ENCODE results near the gene WDR11. TPM values are rescaled to one million over a fixed set of nuclear protein-coding genes. Genes with fewer than 3 reads are reported as not detected.

Gene WDR11
- total and polyA plus RNA-seq, 9 donors: 20.7 to 55.3 (median 41.8) TPM

- TF ChIP-seq POLR2A (IDR thresholded peaks at IDR 0.05) (no peak), EP300 (IDR thresholded peaks at IDR 0.05) (no peak), CTCF (IDR thresholded peaks at IDR 0.05) (no peak)
- no peaks in the 10 kb centered on the region for H3K36me3 ChIP-seq
- H3K27me3 ChIP-seq: no peaks in the 10 kb centered on the region
- no peak overlapping the region for H3K27ac ChIP-seq
- H3K4me1 ChIP-seq (ENCODE audit: insufficient read depth): no peaks in the 10 kb centered on the region
- intact Hi-C loops (cut with DNase I): no loop called here
- 97 to 99% (median 98%) methylated on average over 2 of the region's 2 CpGs for WGBS, 3 donors
- no peaks in the 10 kb centered on the region for H3K9me3 ChIP-seq
- no peak overlapping the region for H3K4me3 ChIP-seq
- no peak for DNase-seq
Measured at GRCh38 chr10:120806081-120806480, 45.1 kb upstream of the WDR11 start.

- Histone ChIP-seq H3K27me3 (no peaks in the 10 kb centered on the region), H3K36me3 (no peaks in the 10 kb centered on the region), H3K9me3 (no peaks in the 10 kb centered on the region), H3K4me3 (no peak overlapping the region), H3K4me1 (ENCODE audit: insufficient read depth) (no peaks in the 10 kb centered on the region), H3K27ac (no peak overlapping the region)
- WGBS, 3 donors: 5 to 8% (median 7%) methylated on average over 2 of the region's 2 CpGs
- intact Hi-C loops (cut with DNase I): no loop called here
- DNase-seq: no peak
- no peak for TF ChIP-seq POLR2A (IDR thresholded peaks at IDR 0.05)
- TF ChIP-seq CTCF (IDR thresholded peaks at IDR 0.05): no peak
- TF ChIP-seq EP300 (IDR thresholded peaks at IDR 0.05): no peak
Measured at GRCh38 chr10:120810298-120810697, 40.9 kb upstream of the WDR11 start.

GRCh38 chr10:120813085-120813484 lies 38.1 kb upstream of the WDR11 start:
- no peak for DNase-seq
- no peak overlapping the region for H3K4me3 ChIP-seq
- intact Hi-C loops (cut with DNase I): no loop called here
- no peaks in the 10 kb centered on the region for H3K4me1 ChIP-seq (ENCODE audit: insufficient read depth)
- WGBS, 3 donors: 68 to 79% (median 69%) methylated on average over 6 of the region's 6 CpGs
- no peak overlapping the region for H3K27ac ChIP-seq
- TF ChIP-seq POLR2A (IDR thresholded peaks at IDR 0.05) (no peak), CTCF (IDR thresholded peaks at IDR 0.05) (no peak), EP300 (IDR thresholded peaks at IDR 0.05) (no peak)
- H3K36me3 ChIP-seq: no peaks in the 10 kb centered on the region
- H3K27me3 ChIP-seq: no peaks in the 10 kb centered on the region
- H3K9me3 ChIP-seq: no peaks in the 10 kb centered on the region

GRCh38 chr10:120818301-120818700 lies 32.9 kb upstream of the WDR11 start:
- no peaks in the 10 kb centered on the region for H3K4me1 ChIP-seq (ENCODE audit: insufficient read depth)
- 48 to 62% (median 54%) methylated on average over 4 of the region's 4 CpGs for WGBS, 3 donors
- no peak overlapping the region for H3K27ac ChIP-seq
- H3K9me3 ChIP-seq: no peaks in the 10 kb centered on the region
- intact Hi-C loops (cut with DNase I): no loop called here
- no peaks in the 10 kb centered on the region for H3K27me3 ChIP-seq
- H3K4me3 ChIP-seq: no peak overlapping the region
- no peak for DNase-seq
- no peak for TF ChIP-seq CTCF (IDR thresholded peaks at IDR 0.05)
- no peak for TF ChIP-seq EP300 (IDR thresholded peaks at IDR 0.05)
- TF ChIP-seq POLR2A (IDR thresholded peaks at IDR 0.05): no peak
- H3K36me3 ChIP-seq: no peaks in the 10 kb centered on the region

- intact Hi-C loops (cut with DNase I): no loop called here
- H3K27me3 ChIP-seq: no peaks in the 10 kb centered on the region
- TF ChIP-seq EP300 (IDR thresholded peaks at IDR 0.05): no peak
- TF ChIP-seq POLR2A (IDR thresholded peaks at IDR 0.05): no peak
- TF ChIP-seq CTCF (IDR thresholded peaks at IDR 0.05): no peak
- WGBS, 3 donors: 78 to 81% (median 80%) methylated on average over 6 of the region's 6 CpGs
- H3K4me3 ChIP-seq: no peak overlapping the region
- no peaks in the 10 kb centered on the region for H3K9me3 ChIP-seq
- no peaks in the 10 kb centered on the region for H3K4me1 ChIP-seq (ENCODE audit: insufficient read depth)
- H3K36me3 ChIP-seq: no peaks in the 10 kb centered on the region
- no peak for DNase-seq
- no peak overlapping the region for H3K27ac ChIP-seq
Measured at GRCh38 chr10:120819366-120819765, 31.8 kb upstream of the WDR11 start.

Data from ovary (tissue), 9 donors.